Forelimb muscle (tissue), 1 donor: ENCODE measurements around the gene PI3. TPM values are rescaled to one million over a fixed set of nuclear protein-coding genes. Genes with fewer than 3 reads are reported as not detected.
"Not testable (repeated sequence)": the region's sequence is repeated elsewhere in the genome, so short reads cannot be mapped to it uniquely, and the experiment has no call there.

Experiments
- DNase-seq: peaks from one replicate; pipeline ENCODE4 v3.0.0-alpha.2; 2013; ENCODE audit warnings: low read depth
- polyA plus RNA-seq: library from polyadenylated mRNA; unstranded; fragments of 120-200 nt; gene quantifications from one replicate; pipeline ENCODE4 v1.2.1, GENCODE V29; 2013; ENCODE audit not compliant: insufficient read length

Gene PI3
- not detected for polyA plus RNA-seq

- no peak for DNase-seq
Observed at GRCh38 chr20:45174434-45175364, at the start of gene PI3. TSS of gene PI3 (plus strand) at chr20:45174902. CDS start at chr20:45174923, 21 bp downstream.

GRCh38 chr20:45128099-45128498 is 46.6 kb upstream of the PI3 start:
- no peak for DNase-seq

- no peak for DNase-seq
Observed at GRCh38 chr20:45136911-45137310, 37.8 kb upstream of the PI3 start.

GRCh38 chr20:45138561-45139300 is 36.0 kb upstream of the PI3 start:
- DNase-seq, result no peak

- DNase-seq, result not testable (repeated sequence)
Observed at GRCh38 chr20:45139733-45140375, 34.8 kb upstream of the PI3 start.

GRCh38 chr20:45140836-45141235 is 33.9 kb upstream of the PI3 start:
- DNase-seq, result no peak

GRCh38 chr20:45149062-45149461 is 25.6 kb upstream of the PI3 start:
- no peak for DNase-seq

- no peak for DNase-seq
Observed at GRCh38 chr20:45152405-45152804, 22.3 kb upstream of the PI3 start.

GRCh38 chr20:45153147-45153546 is 21.6 kb upstream of the PI3 start:
- no peak for DNase-seq

GRCh38 chr20:45153752-45154151 is 20.9 kb upstream of the PI3 start:
- DNase-seq, result no peak

GRCh38 chr20:45154183-45154582 is 20.5 kb upstream of the PI3 start:
- DNase-seq, result no peak

- DNase-seq, result not testable (repeated sequence)
Observed at GRCh38 chr20:45154794-45155193, 19.9 kb upstream of the PI3 start.

GRCh38 chr20:45156713-45157112 is 18.0 kb upstream of the PI3 start:
- DNase-seq, result no peak

- no peak for DNase-seq
Observed at GRCh38 chr20:45157962-45158361, 16.7 kb upstream of the PI3 start.

- no peak for DNase-seq
Observed at GRCh38 chr20:45163083-45163803, 11.5 kb upstream of the PI3 start.

GRCh38 chr20:45164906-45165305 is 9.8 kb upstream of the PI3 start:
- DNase-seq, result no peak

GRCh38 chr20:45173522-45173921 is 1.2 kb upstream of the PI3 start:
- no peak for DNase-seq

- no peak for DNase-seq
Observed at GRCh38 chr20:45176526-45177267, 2.0 kb downstream of the PI3 start.

- no peak for DNase-seq
Observed at GRCh38 chr20:45179166-45179565, 4.5 kb downstream of the PI3 start.

- DNase-seq, result no peak
Observed at GRCh38 chr20:45181639-45182038, 6.9 kb downstream of the PI3 start.

- DNase-seq, result no peak
Observed at GRCh38 chr20:45183084-45183483, 8.4 kb downstream of the PI3 start.
